Thoracic aorta (tissue), 2 donors: ENCODE results near the gene RBFOX2. TPM values are rescaled to one million over a fixed set of nuclear protein-coding genes. Genes with fewer than 3 reads are reported as not detected.

ENCODE experiments used
- ATAC-seq: fragments of 150-250 bp; one replicate; pipeline ENCODE4 v1.8.0; 2017; ENCODE audit warnings: low read depth; ENCODE audit not compliant: insufficient number of reproducible peaks, low FRiP score
- DNase-seq: peaks from one replicate; pipeline ENCODE4 v3.0.0-alpha.2; 2020; ENCODE audit warnings: low spot score
- H3K27ac ChIP-seq, 2 donors: fragments of 200-600 bp; sonication (generic); 1 replicate in 1 of 2; 2 replicates in 1 of 2; pipeline ENCODE4 v1.5.1; 2016; ENCODE audit warnings: mild to moderate bottlenecking in 2 of 2, moderate library complexity in 2 of 2
- H3K27me3 ChIP-seq: fragments of 200-600 bp; sonication (generic); replicated peaks from 2 replicates; pipeline ENCODE4 v1.6.0; 2016; ENCODE audit warnings: mild to moderate bottlenecking; ENCODE audit not compliant: insufficient read depth
- H3K36me3 ChIP-seq: fragments of 200-600 bp; sonication (generic); one replicate; pipeline ENCODE4 v1.5.1; 2016
- H3K4me1 ChIP-seq, 2 donors: fragments of 200-600 bp; sonication (generic); 1 replicate in 1 of 2; 2 replicates in 1 of 2; pipeline versions ENCODE4 v1.5.1 to v1.6.0; 2016; ENCODE audit warnings: low read depth in 2 of 2, mild to moderate bottlenecking in 1 of 2; ENCODE audit not compliant: control insufficient read depth in 1 of 2
- H3K4me3 ChIP-seq: fragments of 200-600 bp; sonication (generic); 2 replicates; pipeline ENCODE4 v1.5.1; 2016; ENCODE audit warnings: mild to moderate bottlenecking
- H3K9me3 ChIP-seq: fragments of 200-600 bp; sonication (generic); 2 replicates; pipeline ENCODE4 v1.5.1; 2016
- total RNA-seq, 2 donors: library from RNA; depleted of rRNA; stranded (reverse); fragments of >200 nt; gene quantifications; one replicate each; pipeline versions ENCODE4 v1.1.0 to v1.2.3, GENCODE V29; 2016
- TF ChIP-seq, protein P1 (sequence below): fragments of 200-600 bp; sonication (generic); IDR thresholded peaks from one replicate; pipeline ENCODE4 v1.5.1; 2019; ENCODE audit warnings: antibody characterized with exemption

RBFOX2 gene
- total RNA-seq, 2 donors from 2014 or later, result 117 to 143 TPM

GRCh38 chr22:35977136-35977535, 51.5 kb downstream of the RBFOX2 start:
- TF ChIP-seq, protein P1, sequence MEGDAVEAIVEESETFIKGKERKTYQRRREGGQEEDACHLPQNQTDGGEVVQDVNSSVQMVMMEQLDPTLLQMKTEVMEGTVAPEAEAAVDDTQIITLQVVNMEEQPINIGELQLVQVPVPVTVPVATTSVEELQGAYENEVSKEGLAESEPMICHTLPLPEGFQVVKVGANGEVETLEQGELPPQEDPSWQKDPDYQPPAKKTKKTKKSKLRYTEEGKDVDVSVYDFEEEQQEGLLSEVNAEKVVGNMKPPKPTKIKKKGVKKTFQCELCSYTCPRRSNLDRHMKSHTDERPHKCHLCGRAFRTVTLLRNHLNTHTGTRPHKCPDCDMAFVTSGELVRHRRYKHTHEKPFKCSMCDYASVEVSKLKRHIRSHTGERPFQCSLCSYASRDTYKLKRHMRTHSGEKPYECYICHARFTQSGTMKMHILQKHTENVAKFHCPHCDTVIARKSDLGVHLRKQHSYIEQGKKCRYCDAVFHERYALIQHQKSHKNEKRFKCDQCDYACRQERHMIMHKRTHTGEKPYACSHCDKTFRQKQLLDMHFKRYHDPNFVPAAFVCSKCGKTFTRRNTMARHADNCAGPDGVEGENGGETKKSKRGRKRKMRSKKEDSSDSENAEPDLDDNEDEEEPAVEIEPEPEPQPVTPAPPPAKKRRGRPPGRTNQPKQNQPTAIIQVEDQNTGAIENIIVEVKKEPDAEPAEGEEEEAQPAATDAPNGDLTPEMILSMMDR, result no peak
- DNase-seq (no peak), ATAC-seq (no peak)
- H3K27me3 ChIP-seq, result no peaks in the 10 kb centered on the region
- no peak overlapping the region for H3K27ac ChIP-seq
- no peak overlapping the region for H3K4me3 ChIP-seq
- H3K9me3 ChIP-seq, result no peaks in the 10 kb centered on the region
- H3K4me1 ChIP-seq, result peaks cover 24 to 50% of the 10 kb centered on the region in 2 donors
- H3K36me3 ChIP-seq, result no peaks in the 10 kb centered on the region

GRCh38 chr22:35973388-35973787, 55.2 kb downstream of the RBFOX2 start:
- peak overlapping the region; percentile 87 to 90 for H3K27ac ChIP-seq
- no peaks in the 10 kb centered on the region for H3K27me3 ChIP-seq
- TF ChIP-seq, protein P1, result no peak
- DNase-seq, result no peak
- H3K4me3 ChIP-seq, result peak overlapping the region; percentile 38
- ATAC-seq, result no peak
- peaks cover 37 to 77% of the 10 kb centered on the region in 2 donors for H3K4me1 ChIP-seq
- no peaks in the 10 kb centered on the region for H3K36me3 ChIP-seq
- H3K9me3 ChIP-seq, result no peaks in the 10 kb centered on the region

GRCh38 chr22:35972559-35972958, 56.1 kb downstream of the RBFOX2 start:
- Histone ChIP-seq H3K4me3 (no peak overlapping the region), H3K36me3 (no peaks in the 10 kb centered on the region), H3K27ac (peak overlapping the region; percentile 87 to 90), H3K4me1 (peaks cover 37 to 79% of the 10 kb centered on the region in 2 donors), H3K27me3 (no peaks in the 10 kb centered on the region), H3K9me3 (no peaks in the 10 kb centered on the region)
- TF ChIP-seq, protein P1, result no peak
- ATAC-seq, result no peak
- DNase-seq, result no peak

DNA sequence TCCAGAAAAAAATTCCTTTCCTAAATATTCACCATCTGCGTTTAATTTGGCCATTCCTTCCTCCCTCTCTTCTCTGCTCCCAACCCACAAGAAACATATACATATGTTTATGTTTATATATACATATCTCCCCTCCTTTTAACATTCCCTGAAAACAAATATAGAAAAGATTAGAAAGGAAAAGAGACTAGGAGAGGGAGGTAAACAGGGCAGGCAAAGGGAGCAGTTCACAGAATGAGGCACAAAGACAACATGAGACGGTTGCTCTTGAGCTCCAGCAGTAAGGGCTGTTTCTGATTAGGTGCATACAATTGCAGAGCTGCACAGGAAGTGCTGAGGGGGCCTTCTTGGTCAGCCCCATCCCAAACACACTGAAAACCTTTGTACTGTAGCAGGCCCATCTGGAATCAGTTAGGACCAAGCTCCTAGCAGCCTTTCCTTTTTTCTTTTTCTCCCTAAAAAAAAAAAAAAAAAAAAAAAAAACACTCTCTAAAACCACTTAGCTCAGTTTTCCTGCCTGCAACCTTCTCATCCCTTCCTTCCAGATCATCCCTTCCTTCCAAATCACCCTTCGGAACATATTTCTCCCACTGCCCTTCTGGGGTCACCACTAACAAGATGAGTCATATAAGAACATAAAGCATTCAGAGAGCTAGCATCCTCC, 57.0 kb downstream of the RBFOX2 start:
- H3K36me3 ChIP-seq, result no peaks in the 10 kb centered on the region
- no peak overlapping the region for H3K4me3 ChIP-seq
- no peak for DNase-seq
- TF ChIP-seq, protein P1, result no peak
- no peaks in the 10 kb centered on the region for H3K27me3 ChIP-seq
- H3K9me3 ChIP-seq, result no peaks in the 10 kb centered on the region
- peak overlapping the region; percentile 87 to 90 for H3K27ac ChIP-seq
- ATAC-seq, result no peak
- peaks cover 37 to 83% of the 10 kb centered on the region in 2 donors for H3K4me1 ChIP-seq

DNA sequence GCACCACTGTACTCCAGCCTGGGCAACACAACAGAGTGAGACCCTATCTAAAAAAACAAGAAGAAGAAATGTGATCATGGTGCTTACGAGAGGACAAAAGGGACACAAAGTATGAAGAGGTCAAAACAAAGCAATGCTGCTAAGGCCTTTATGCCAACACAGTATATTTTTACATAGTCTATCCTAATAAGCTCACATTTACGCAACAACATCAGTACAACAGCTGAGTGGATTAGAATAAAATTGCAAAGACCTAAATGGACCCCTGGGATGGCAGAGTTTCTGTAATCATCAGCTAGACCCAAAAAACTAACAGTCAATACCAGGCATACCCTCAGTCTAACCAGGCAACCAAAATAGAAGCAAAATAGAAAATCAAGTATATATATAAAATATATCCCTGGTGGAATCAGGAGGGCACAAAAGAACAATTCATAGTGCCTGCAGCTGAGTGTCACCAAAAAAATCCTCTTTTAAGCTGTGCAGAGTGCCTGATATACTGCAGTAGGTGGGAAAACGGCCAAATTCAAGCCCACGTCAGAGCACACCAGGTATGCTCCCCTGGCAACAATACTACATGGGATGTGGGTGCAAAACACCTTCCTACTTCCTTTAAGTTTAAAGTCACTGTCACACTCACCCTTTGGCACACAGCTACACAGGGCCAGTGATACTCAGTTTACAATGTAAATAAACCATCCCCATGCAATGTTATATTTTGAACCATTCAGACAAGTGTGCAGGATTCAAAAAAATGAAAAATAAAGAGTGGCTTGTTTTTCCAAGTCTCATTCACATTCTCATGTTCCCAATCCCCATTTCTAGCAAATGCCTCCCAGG, 57.8 kb downstream of the RBFOX2 start:
- no peak for DNase-seq
- TF ChIP-seq, protein P1, result no peak
- no peaks in the 10 kb centered on the region for H3K9me3 ChIP-seq
- no peaks in the 10 kb centered on the region for H3K36me3 ChIP-seq
- peak overlapping the region; percentile 87 to 90 for H3K27ac ChIP-seq
- no peaks in the 10 kb centered on the region for H3K27me3 ChIP-seq
- no peak overlapping the region for H3K4me3 ChIP-seq
- no peak for ATAC-seq
- peaks cover 37 to 81% of the 10 kb centered on the region in 2 donors for H3K4me1 ChIP-seq
